ENCODE results near the gene BCL2A1.

GRCh38 chr15:79987969-79988368 is 17.0 kb upstream of the BCL2A1 start:
- TF ChIP-seq JUND (IDR thresholded peaks at IDR 0.05) (no peak), CTCF (IDR thresholded peaks at IDR 0.05; ENCODE audit: low read depth, low read length, missing input control) (no peak), FOXA2 (IDR thresholded peaks at IDR 0.05) (no peak), YY1 (IDR thresholded peaks at IDR 0.05) (no peak), MAX (IDR thresholded peaks at IDR 0.05) (no peak), RXRA (IDR thresholded peaks at IDR 0.05) (no peak), REST (IDR thresholded peaks at IDR 0.05) (no peak), TAF1 (conservative IDR thresholded peaks at IDR 0.05) (no peak), GABPA (IDR thresholded peaks at IDR 0.05 in 1 of 2, conservative IDR thresholded peaks at IDR 0.05 in 1 of 2) (no peak), RAD21 (IDR thresholded peaks at IDR 0.05) (no peak)

Measured in liver (tissue), 3 donors.